Measurements from ENCODE around the gene COMT.

GRCh38 chr22:19903031-19903430, 38.5 kb upstream of the COMT start:
- TF ChIP-seq POLR2A (IDR thresholded peaks at IDR 0.05; ENCODE audit: low read depth, low read length) (no peak), TAF1 (IDR thresholded peaks at IDR 0.05; ENCODE audit: borderline replicate concordance, low read depth, low read length) (no peak)

Data from GM12892 (cell line).